ENCODE results near the gene ALKBH6.

- no peak for TF ChIP-seq RARB (CRISPR knock-in tag; IDR thresholded peaks at IDR 0.05)
- no peak for TF ChIP-seq PATZ1 (CRISPR knock-in tag; IDR thresholded peaks at IDR 0.05; ENCODE audit: borderline replicate concordance)
- TF ChIP-seq ZFP30 (CRISPR knock-in tag; IDR thresholded peaks at IDR 0.05), result no peak
- TF ChIP-seq CSRNP3 (CRISPR knock-in tag; IDR thresholded peaks at IDR 0.05), result no peak
- no peak for TF ChIP-seq POU6F1 (CRISPR knock-in tag; IDR thresholded peaks at IDR 0.05; ENCODE audit: borderline replicate concordance, low read depth)
- TF ChIP-seq ZNF70 (CRISPR knock-in tag; IDR thresholded peaks at IDR 0.05), result no peak
- TF ChIP-seq SNAI2 (CRISPR knock-in tag; IDR thresholded peaks at IDR 0.05), result no peak
- TF ChIP-seq CREB5 (CRISPR knock-in tag; IDR thresholded peaks at IDR 0.05; ENCODE audit: low read depth), result no peak
Observed at GRCh38 chr19:36027696-36028095, 13.7 kb upstream of the ALKBH6 start.

Measured in SK-N-SH treated with all-trans-retinoic acid at 6 μM for 48 hours (cell line).